GM23248 (cell line): ENCODE data around the gene MS4A4A.

Experiments
- EZH2 ChIP-seq: fragments of 200-600 bp; sonication (generic); IDR thresholded peaks from 2 replicates; pipeline ENCODE4 v1.6.1; 2018; ENCODE audit warnings: antibody characterized with exemption, mild to moderate bottlenecking; ENCODE audit not compliant: insufficient read depth, poor library complexity, severe bottlenecking
- EZH2phosphoT487 ChIP-seq: fragments of 200-600 bp; sonication (generic); IDR thresholded peaks from 2 replicates; pipeline ENCODE4 v1.6.1; 2018; ENCODE audit warnings: antibody characterized with exemption, moderate library complexity, mild to moderate bottlenecking, low read depth; ENCODE audit not compliant: insufficient read depth

- TF ChIP-seq EZH2 (no peak), EZH2phosphoT487 (no peak)
These were observed 35.4 kb downstream of the MS4A4A start for GRCh38 chr11:60315871-60316270.
